Colonic mucosa (tissue), 4 donors: ENCODE results near the gene CD276. TPM values are rescaled to one million over a fixed set of nuclear protein-coding genes. Genes with fewer than 3 reads are reported as not detected.

Source experiments
- DNase-seq: peaks from one replicate; pipeline ENCODE4 v3.0.0-alpha.2; 2020
- H3K27ac ChIP-seq: fragments of 200-600 bp; one replicate; pipeline ENCODE4 v1.8.0; 2021
- H3K27me3 ChIP-seq: fragments of 200-600 bp; one replicate; pipeline ENCODE4 v1.8.0; 2021
- H3K36me3 ChIP-seq: fragments of 200-600 bp; one replicate; pipeline ENCODE4 v1.8.0; 2021
- H3K4me1 ChIP-seq: fragments of 200-600 bp; one replicate; pipeline ENCODE4 v1.8.0; 2021; ENCODE audit warnings: mild to moderate bottlenecking
- H3K4me3 ChIP-seq: fragments of 200-600 bp; one replicate; pipeline ENCODE4 v1.8.0; 2021
- H3K9ac ChIP-seq, 2 donors: one replicate each; pipeline ENCODE4 v1.7.0; 2013; ENCODE audit warnings: control low read depth in 2 of 2, low read depth in 2 of 2, low read length in 2 of 2
- H3K9me3 ChIP-seq: fragments of 200-600 bp; one replicate; pipeline ENCODE4 v1.8.0; 2021
- CTCF ChIP-seq: fragments of 200-600 bp; IDR thresholded peaks from one replicate; pipeline ENCODE4 v1.8.0; 2022; ENCODE audit warnings: antibody characterized with exemption, mild to moderate bottlenecking
- intact Hi-C: fragments of 100-400 bp; cut with DNase I; formaldehyde crosslinking; loops from one replicate; pipeline ENCODE4 v1.14.1; 2022
- total RNA-seq, 2 donors: library from RNA; stranded (reverse); fragmentation: NEBNext Ultra II Directional in 1 of 2; extraction: Animal tissue kit (Norgen Biotek cat#: 25700) in 1 of 2; gene quantifications; one replicate each; pipeline ENCODE4 v1.2.1, GENCODE V29; 2021
- donor health status: healthy.
- donor health status: DM: no; HTN: no; CAD: no.
- donor health status: DM: no; HTN: no; CAD: no.

The CD276 gene
- total RNA-seq, 2 donors from 2014 or later: 45.2 to 49.9 TPM

- Histone ChIP-seq H3K27me3 (no peaks in the 10 kb centered on the region), H3K4me1 (no peaks in the 10 kb centered on the region), H3K9me3 (no peaks in the 10 kb centered on the region), H3K9ac (no peak overlapping the region), H3K27ac (no peak overlapping the region), H3K36me3 (no peaks in the 10 kb centered on the region), H3K4me3 (no peak overlapping the region)
- no peak for TF ChIP-seq CTCF
- intact Hi-C loops: no loop called here
- DNase-seq: no peak
Observed at GRCh38 chr15:73650416-73651126, 33.6 kb upstream of the CD276 start.

GRCh38 chr15:73654659-73655058 lies 29.5 kb upstream of the CD276 start:
- no peak overlapping the region for H3K9ac ChIP-seq
- H3K4me1 ChIP-seq: no peaks in the 10 kb centered on the region
- no peaks in the 10 kb centered on the region for H3K27me3 ChIP-seq
- TF ChIP-seq CTCF: no peak
- H3K4me3 ChIP-seq: no peak overlapping the region
- no peak overlapping the region for H3K27ac ChIP-seq
- H3K9me3 ChIP-seq: no peaks in the 10 kb centered on the region
- no peaks in the 10 kb centered on the region for H3K36me3 ChIP-seq
- intact Hi-C loops: no loop called here
- no peak for DNase-seq

- Histone ChIP-seq H3K36me3 (no peaks in the 10 kb centered on the region), H3K27ac (no peak overlapping the region), H3K9ac (no peak overlapping the region), H3K4me3 (no peak overlapping the region), H3K27me3 (no peaks in the 10 kb centered on the region), H3K4me1 (no peaks in the 10 kb centered on the region), H3K9me3 (no peaks in the 10 kb centered on the region)
- intact Hi-C loops: no loop called here
- TF ChIP-seq CTCF: no peak
- DNase-seq: no peak
Observed at GRCh38 chr15:73655724-73656123, 28.5 kb upstream of the CD276 start.

GRCh38 chr15:73658645-73659044 lies 25.5 kb upstream of the CD276 start:
- Histone ChIP-seq H3K9ac (no peak overlapping the region), H3K4me3 (no peak overlapping the region), H3K36me3 (no peaks in the 10 kb centered on the region), H3K27ac (no peak overlapping the region), H3K4me1 (no peaks in the 10 kb centered on the region), H3K9me3 (no peaks in the 10 kb centered on the region), H3K27me3 (no peaks in the 10 kb centered on the region)
- TF ChIP-seq CTCF: no peak
- intact Hi-C loops: no loop called here
- DNase-seq: no peak

- Histone ChIP-seq H3K27ac (no peak overlapping the region), H3K4me3 (no peak overlapping the region), H3K9ac (no peak overlapping the region), H3K36me3 (no peaks in the 10 kb centered on the region), H3K4me1 (no peaks in the 10 kb centered on the region), H3K27me3 (no peaks in the 10 kb centered on the region), H3K9me3 (no peaks in the 10 kb centered on the region)
- intact Hi-C loops: no loop called here
- TF ChIP-seq CTCF: no peak
- no peak for DNase-seq
Observed at GRCh38 chr15:73660455-73660854, 23.7 kb upstream of the CD276 start.
